ENCODE measurements around the gene MTMR8. TPM values are rescaled to one million over a fixed set of nuclear protein-coding genes. Genes with fewer than 3 reads are reported as not detected.
"Not testable (repeated sequence)": the region's sequence is repeated elsewhere in the genome, so short reads cannot be mapped to it uniquely, and the experiment has no call there.

MTMR8 gene
- total RNA-seq, 1 donor from 2014 or later: 1.3 TPM

- H3K36me3 ChIP-seq (ENCODE audit: control insufficient read depth, insufficient read depth, low read length): no peaks in the 10 kb centered on the region
- FAIRE-seq (no peak), DNase-seq (ENCODE audit: low read depth) (no peak)
- no peak overlapping the region for H3K4me3 ChIP-seq (ENCODE audit: low read depth, low read length)
- TF ChIP-seq CTCF (IDR thresholded peaks at IDR 0.05; ENCODE audit: insufficient read depth, low read length, severe bottlenecking): no peak
- H3K27me3 ChIP-seq (ENCODE audit: control insufficient read depth, insufficient read depth, low read length): no peaks in the 10 kb centered on the region
Observed at GRCh38 chrX:64427281-64427680, 32.0 kb upstream of the MTMR8 start.

- H3K27me3 ChIP-seq (ENCODE audit: control insufficient read depth, insufficient read depth, low read length); H3K36me3 ChIP-seq (ENCODE audit: control insufficient read depth, insufficient read depth, low read length); FAIRE-seq; H3K4me3 ChIP-seq (ENCODE audit: low read depth, low read length); DNase-seq (ENCODE audit: low read depth): not testable (repeated sequence)
Observed at GRCh38 chrX:64409730-64410129, 14.5 kb upstream of the MTMR8 start.

- H3K36me3 ChIP-seq (ENCODE audit: control insufficient read depth, insufficient read depth, low read length): no peaks in the 10 kb centered on the region
- no peak for DNase-seq (ENCODE audit: low read depth)
- FAIRE-seq: no peak
- no peak overlapping the region for H3K4me3 ChIP-seq (ENCODE audit: low read depth, low read length)
- no peak for TF ChIP-seq CTCF (IDR thresholded peaks at IDR 0.05; ENCODE audit: insufficient read depth, low read length, severe bottlenecking)
- H3K27me3 ChIP-seq (ENCODE audit: control insufficient read depth, insufficient read depth, low read length): no peaks in the 10 kb centered on the region
Observed at GRCh38 chrX:64398088-64398487, 2.8 kb upstream of the MTMR8 start.

GRCh38 chrX:64395568-64395929 lies 297 bp upstream of the MTMR8 start:
- Histone ChIP-seq H3K4me3 (ENCODE audit: low read depth, low read length) (peak overlapping the region; percentile 46), H3K27me3 (ENCODE audit: control insufficient read depth, insufficient read depth, low read length) (no peaks in the 10 kb centered on the region), H3K36me3 (ENCODE audit: control insufficient read depth, insufficient read depth, low read length) (no peaks in the 10 kb centered on the region)
- TF ChIP-seq CTCF (IDR thresholded peaks at IDR 0.05; ENCODE audit: insufficient read depth, low read length, severe bottlenecking): no peak
- FAIRE-seq: no peak
- DNase-seq (ENCODE audit: low read depth): no peak

GRCh38 chrX:64394059-64394873 lies 986 bp downstream of the MTMR8 start:
- DNase-seq (ENCODE audit: low read depth) (no peak), FAIRE-seq (no peak)
- H3K36me3 ChIP-seq (ENCODE audit: control insufficient read depth, insufficient read depth, low read length): no peaks in the 10 kb centered on the region

GRCh38 chrX:64389489-64389888 lies 5.8 kb downstream of the MTMR8 start:
- TF ChIP-seq CTCF (IDR thresholded peaks at IDR 0.05; ENCODE audit: insufficient read depth, low read length, severe bottlenecking): no peak
- Histone ChIP-seq H3K4me3 (ENCODE audit: low read depth, low read length) (no peak overlapping the region), H3K27me3 (ENCODE audit: control insufficient read depth, insufficient read depth, low read length) (no peaks in the 10 kb centered on the region), H3K36me3 (ENCODE audit: control insufficient read depth, insufficient read depth, low read length) (no peaks in the 10 kb centered on the region)
- FAIRE-seq (no peak), DNase-seq (ENCODE audit: low read depth) (no peak)

More at GRCh38 chrX:64394059-64394873, 986 bp downstream of the MTMR8 start:
- Histone ChIP-seq H3K27me3 (ENCODE audit: control insufficient read depth, insufficient read depth, low read length) (no peaks in the 10 kb centered on the region), H3K4me3 (ENCODE audit: low read depth, low read length) (peak overlapping the region; percentile 46)
- no peak for TF ChIP-seq CTCF (IDR thresholded peaks at IDR 0.05; ENCODE audit: insufficient read depth, low read length, severe bottlenecking)

GRCh38 chrX:64380789-64381188 lies 14.5 kb downstream of the MTMR8 start:
- not testable (repeated sequence) for DNase-seq (ENCODE audit: low read depth)

More at GRCh38 chrX:64380789-64381188, 14.5 kb downstream of the MTMR8 start:
- not testable (repeated sequence) for H3K27me3 ChIP-seq (ENCODE audit: control insufficient read depth, insufficient read depth, low read length); H3K4me3 ChIP-seq (ENCODE audit: low read depth, low read length); H3K36me3 ChIP-seq (ENCODE audit: control insufficient read depth, insufficient read depth, low read length); FAIRE-seq
